ENCODE data around the gene ITSN2.

The ITSN2 gene

GRCh38 chr2:24210106-24210455 is 150.3 kb downstream of the ITSN2 start:
- DNase-seq (ENCODE audit: low spot score) = no peak
- no peak for TF ChIP-seq CTCF (IDR thresholded peaks at IDR 0.05; ENCODE audit: borderline replicate concordance, control extremely low read depth, extremely low read depth, insufficient read depth, missing control alignments)

GRCh38 chr2:24209389-24210105 is 150.8 kb downstream of the ITSN2 start:
- no peak for DNase-seq (ENCODE audit: low spot score)
- TF ChIP-seq CTCF (IDR thresholded peaks at IDR 0.05; ENCODE audit: borderline replicate concordance, control extremely low read depth, extremely low read depth, insufficient read depth, missing control alignments) = no peak
- in situ Hi-C loops (cut with MboI; ENCODE audit: low sequenced_read_pairs, unreplicated experiment) = no loop called here

More at GRCh38 chr2:24210106-24210455, 150.3 kb downstream of the ITSN2 start:
- in situ Hi-C loops (cut with MboI; ENCODE audit: low sequenced_read_pairs, unreplicated experiment) = no loop called here

- no peak for TF ChIP-seq CTCF (IDR thresholded peaks at IDR 0.05; ENCODE audit: borderline replicate concordance, control extremely low read depth, extremely low read depth, insufficient read depth, missing control alignments)
- in situ Hi-C loops (cut with MboI; ENCODE audit: low sequenced_read_pairs, unreplicated experiment) = no loop called here
- no peak for DNase-seq (ENCODE audit: low spot score)
Measured at GRCh38 chr2:24208490-24208889, 151.8 kb downstream of the ITSN2 start.

- TF ChIP-seq CTCF (IDR thresholded peaks at IDR 0.05; ENCODE audit: borderline replicate concordance, control extremely low read depth, extremely low read depth, insufficient read depth, missing control alignments) = no peak
- no peak for DNase-seq (ENCODE audit: low spot score)
- in situ Hi-C loops (cut with MboI; ENCODE audit: low sequenced_read_pairs, unreplicated experiment) = no loop called here
Measured at GRCh38 chr2:24207359-24207758, 153.0 kb downstream of the ITSN2 start.

- in situ Hi-C loops (cut with MboI; ENCODE audit: low sequenced_read_pairs, unreplicated experiment) = no loop called here
- no peak for TF ChIP-seq CTCF (IDR thresholded peaks at IDR 0.05; ENCODE audit: borderline replicate concordance, control extremely low read depth, extremely low read depth, insufficient read depth, missing control alignments)
- DNase-seq (ENCODE audit: low spot score) = no peak
Measured at GRCh38 chr2:24206714-24207113, 153.6 kb downstream of the ITSN2 start.

- TF ChIP-seq CTCF (IDR thresholded peaks at IDR 0.05; ENCODE audit: borderline replicate concordance, control extremely low read depth, extremely low read depth, insufficient read depth, missing control alignments) = no peak
- DNase-seq (ENCODE audit: low spot score) = no peak
- in situ Hi-C loops (cut with MboI; ENCODE audit: low sequenced_read_pairs, unreplicated experiment) = no loop called here
Measured at GRCh38 chr2:24206242-24206641, 154.1 kb downstream of the ITSN2 start.
